ENCODE results near the gene LIMS2. TPM values are rescaled to one million over a fixed set of nuclear protein-coding genes. Genes with fewer than 3 reads are reported as not detected.

LIMS2 gene
- total RNA-seq, 2 experiments from 2014 or later: 1.6 to 24.9 TPM

DNA sequence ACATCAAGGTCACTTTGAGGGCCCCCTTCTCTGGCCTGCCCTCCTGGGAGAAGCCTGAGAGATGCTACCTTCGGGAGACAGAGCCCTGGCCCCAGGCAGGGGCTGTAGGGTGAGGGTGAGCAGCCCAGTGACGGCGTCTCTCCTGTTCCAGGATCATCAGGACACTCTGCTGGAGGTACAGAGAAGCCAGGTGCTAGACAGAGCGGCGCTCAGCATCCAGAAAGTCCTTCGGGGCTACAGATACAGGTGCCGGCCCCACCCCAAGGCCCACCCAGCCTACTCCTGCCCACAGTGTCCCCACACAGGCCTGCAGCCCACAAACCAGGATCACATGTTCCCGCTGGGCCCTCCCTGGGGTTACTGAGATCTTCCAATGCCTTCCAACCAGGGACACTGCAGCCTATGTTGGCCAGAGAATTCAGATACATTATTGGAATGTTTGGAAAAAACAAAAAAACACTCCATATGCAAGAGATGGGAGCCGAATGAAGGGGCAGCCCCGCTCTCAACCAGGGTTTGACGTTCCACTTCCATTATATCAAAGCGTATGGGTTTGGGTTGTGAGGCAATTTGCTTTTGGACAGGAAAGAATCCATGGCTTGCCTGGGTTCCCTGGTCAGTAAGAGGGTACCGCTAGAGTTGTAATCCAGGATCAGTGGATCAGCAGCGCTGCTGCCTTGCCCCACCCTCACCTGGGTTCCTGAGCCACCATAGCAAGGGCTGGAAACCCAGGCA is 78.9 kb downstream of the LIMS2 start:
- H4K20me1 ChIP-seq (ENCODE audit: insufficient read depth, low read length): no peaks in the 10 kb centered on the region
- no TSS peak for BruUV-seq (replicated peaks)
- ChIA-PET CTCF (ENCODE audit: unreplicated experiment) (interaction anchor here (0.6 kb wide), 1 partner anchor 302 kb away, joined by 3 read pairs; no protein-coding TSS in a partner anchor), POLR2A (no interaction called here)
- H3K4me2 ChIP-seq (ENCODE audit: low read length): no peak overlapping the region
- H3K9me3 ChIP-seq (ENCODE audit: low read length): no peaks in the 10 kb centered on the region
- intact Hi-C loops (cut with micrococcal nuclease; ENCODE audit: unreplicated experiment): loop anchor here (10.0 kb wide), 1 partner anchor 268 kb away; no protein-coding TSS in a partner anchor
- H3K4me1 ChIP-seq (ENCODE audit: insufficient read depth, low read length, poor library complexity, severe bottlenecking): no peaks in the 10 kb centered on the region
- no peaks in the 10 kb centered on the region for H3K79me2 ChIP-seq (ENCODE audit: insufficient read depth, low read depth, low read length)
- H3K27ac ChIP-seq (ENCODE audit: low read depth, low read length, poor library complexity, severe bottlenecking): no peak overlapping the region
- no peak overlapping the region for H2AFZ ChIP-seq (ENCODE audit: low read length)
- no peak for DNase-seq (ENCODE audit: low spot score)
- TF ChIP-seq EZH2phosphoT487 (IDR thresholded peaks at IDR 0.05; ENCODE audit: borderline replicate concordance, low read depth, low read length) (no peak), CTCF (conservative IDR thresholded peaks at IDR 0.05; ENCODE audit: low read length) (no peak)
- H3K4me3 ChIP-seq (ENCODE audit: low read depth, low read length, poor library complexity, severe bottlenecking): no peak overlapping the region
- no peaks in the 10 kb centered on the region for H3K36me3 ChIP-seq (ENCODE audit: insufficient read depth, low read length)
- no peaks in the 10 kb centered on the region for H3K9me2 ChIP-seq (ENCODE audit: insufficient read depth, low read length)

DNA sequence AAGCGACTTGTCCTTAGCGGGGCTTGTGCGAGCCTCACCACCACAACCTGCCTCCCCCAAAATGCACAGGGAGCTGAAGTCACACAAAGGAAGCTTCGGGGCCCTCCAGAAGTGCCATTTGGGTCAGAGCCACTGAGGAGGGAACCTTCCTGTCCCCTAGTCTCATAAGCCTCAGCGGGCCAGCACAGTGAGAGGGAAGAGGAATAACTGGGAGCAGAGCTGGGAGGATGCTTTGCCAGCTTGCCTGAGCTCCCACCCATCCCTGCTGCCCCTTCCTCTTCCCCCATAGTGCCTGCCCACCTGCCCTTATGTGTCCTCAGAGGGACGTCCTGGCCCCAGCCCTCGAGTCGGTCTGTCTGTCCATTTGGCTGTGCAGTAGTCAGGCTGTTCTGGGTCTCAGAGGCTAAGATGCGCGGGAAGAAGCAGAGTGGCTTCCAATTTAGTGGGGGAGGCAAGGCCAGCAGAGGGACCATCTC is 81.2 kb downstream of the LIMS2 start:
- H2AFZ ChIP-seq (ENCODE audit: low read length): no peak overlapping the region
- H3K79me2 ChIP-seq (ENCODE audit: insufficient read depth, low read depth, low read length): no peaks in the 10 kb centered on the region
- H3K4me1 ChIP-seq (ENCODE audit: insufficient read depth, low read length, poor library complexity, severe bottlenecking): no peaks in the 10 kb centered on the region
- H4K20me1 ChIP-seq (ENCODE audit: insufficient read depth, low read length): no peaks in the 10 kb centered on the region
- intact Hi-C loops (cut with micrococcal nuclease; ENCODE audit: unreplicated experiment): loop anchor here (5.0 to 10.0 kb wide), 2 partner anchors 108 to 271 kb away; partner anchors contain the start of gene SFT2D3
- no peaks in the 10 kb centered on the region for H3K9me3 ChIP-seq (ENCODE audit: low read length)
- TF ChIP-seq EZH2phosphoT487 (IDR thresholded peaks at IDR 0.05; ENCODE audit: borderline replicate concordance, low read depth, low read length): no peak
- TF ChIP-seq CTCF (conservative IDR thresholded peaks at IDR 0.05; ENCODE audit: low read length): no peak
- DNase-seq (ENCODE audit: low spot score): no peak
- no peaks in the 10 kb centered on the region for H3K36me3 ChIP-seq (ENCODE audit: insufficient read depth, low read length)
- H3K4me3 ChIP-seq (ENCODE audit: low read depth, low read length, poor library complexity, severe bottlenecking): no peak overlapping the region
- ChIA-PET POLR2A (no interaction called here), CTCF (ENCODE audit: unreplicated experiment) (no interaction called here)
- no peak overlapping the region for H3K4me2 ChIP-seq (ENCODE audit: low read length)
- BruUV-seq (replicated peaks): no TSS peak
- H3K9me2 ChIP-seq (ENCODE audit: insufficient read depth, low read length): no peaks in the 10 kb centered on the region
- no peak overlapping the region for H3K27ac ChIP-seq (ENCODE audit: low read depth, low read length, poor library complexity, severe bottlenecking)
